HG03025 (cell line): ENCODE measurements around the gene MACROD1.
"Not testable (repeated sequence)": the region's sequence is repeated elsewhere in the genome, so short reads cannot be mapped to it uniquely, and the experiment has no call there.

ENCODE experiments used
- ATAC-seq: cut with Tn5 transposase; IDR thresholded peaks from one replicate; pipeline ENCODE4 v1.9.1; 2021; ENCODE audit warnings: mild to moderate bottlenecking, moderate library complexity; ENCODE audit not compliant: unreplicated experiment, low FRiP score

MACROD1 gene

GRCh38 chr11:63979426-63979825, 186.5 kb downstream of the MACROD1 start:
- ATAC-seq, result no peak

GRCh38 chr11:63978551-63979239, 187.2 kb downstream of the MACROD1 start:
- no peak for ATAC-seq

GRCh38 chr11:63974259-63975143, 191.4 kb downstream of the MACROD1 start, which contains the start of gene COX8A:
TSS of gene COX8A (plus strand) at chr11:63974620. CDS start at chr11:63974681, 61 bp downstream.
- ATAC-seq, result peak; percentile 93

GRCh38 chr11:63973912-63974258, 192.0 kb downstream of the MACROD1 start:
- not testable (repeated sequence) for ATAC-seq

- no peak for ATAC-seq
Observed at GRCh38 chr11:63970902-63971301, 195.0 kb downstream of the MACROD1 start.

- ATAC-seq, result no peak
Observed at GRCh38 chr11:63969461-63969860, 196.5 kb downstream of the MACROD1 start.

- no peak for ATAC-seq
Observed at GRCh38 chr11:63966444-63966843, 199.5 kb downstream of the MACROD1 start.

GRCh38 chr11:63963895-63964294, 202.0 kb downstream of the MACROD1 start:
- not testable (repeated sequence) for ATAC-seq

GRCh38 chr11:63961608-63962412, 204.1 kb downstream of the MACROD1 start:
- ATAC-seq, result no peak

GRCh38 chr11:63958008-63958407, 207.9 kb downstream of the MACROD1 start:
- no peak for ATAC-seq

GRCh38 chr11:63952570-63952969, 213.3 kb downstream of the MACROD1 start:
- ATAC-seq, result no peak

- ATAC-seq, result no peak
Observed at GRCh38 chr11:63951779-63952536, 214.0 kb downstream of the MACROD1 start.
